G401.6 (cell line): ENCODE measurements around the gene FERD3L.

Experiments
- FAIRE-seq: peaks from 2 replicates; lab custom pipeline; 2012; peaks lifted over from hg19 to GRCh38; lab: Jason Lieb, UNC

FERD3L gene

DNA sequence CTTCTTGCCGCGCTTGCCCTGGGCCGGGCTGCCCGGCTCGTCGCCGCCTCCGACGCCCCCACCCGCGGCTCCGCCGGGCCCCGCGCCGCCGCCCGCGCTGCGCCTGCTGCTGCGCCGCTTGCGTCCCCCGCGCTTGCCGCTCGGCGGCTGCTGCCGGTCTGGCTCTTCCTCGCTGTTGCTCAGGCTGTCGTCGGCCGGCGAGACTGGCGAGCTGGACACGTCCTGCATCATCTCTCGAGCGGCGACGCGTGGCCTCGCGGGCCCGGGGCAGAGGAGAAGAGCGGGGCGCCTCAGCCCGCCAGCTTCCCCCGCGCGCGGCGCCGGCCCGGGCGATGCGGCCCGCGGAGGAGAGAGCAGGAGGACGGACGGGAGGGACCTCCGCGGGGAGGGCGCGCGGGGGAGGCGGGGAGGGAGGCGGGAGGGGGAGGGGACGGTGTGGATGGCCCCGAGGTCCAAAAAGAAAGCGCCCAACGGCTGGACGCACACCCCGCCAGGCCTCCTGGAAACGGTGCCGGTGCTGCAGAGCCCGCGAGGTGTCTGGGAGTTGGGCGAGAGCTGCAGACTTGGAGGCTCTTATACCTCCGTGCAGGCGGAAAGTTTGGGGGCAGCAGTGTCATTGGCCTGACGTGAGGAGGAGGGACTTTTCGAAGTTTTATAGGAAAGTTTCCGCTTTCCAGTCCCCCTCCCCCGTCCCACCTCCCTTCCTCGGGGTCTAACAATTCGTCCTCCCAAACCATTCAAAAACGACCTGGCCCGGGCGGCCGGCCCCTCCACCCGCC lies 27.9 kb downstream of the FERD3L start, which contains the start of gene TWIST1:
Gene TWIST1, minus strand, starts transcription at position 546 of the 779 bp plus-strand sequence. Its CDS starts 315 bp downstream, at position 231.
- FAIRE-seq = no peak

DNA sequence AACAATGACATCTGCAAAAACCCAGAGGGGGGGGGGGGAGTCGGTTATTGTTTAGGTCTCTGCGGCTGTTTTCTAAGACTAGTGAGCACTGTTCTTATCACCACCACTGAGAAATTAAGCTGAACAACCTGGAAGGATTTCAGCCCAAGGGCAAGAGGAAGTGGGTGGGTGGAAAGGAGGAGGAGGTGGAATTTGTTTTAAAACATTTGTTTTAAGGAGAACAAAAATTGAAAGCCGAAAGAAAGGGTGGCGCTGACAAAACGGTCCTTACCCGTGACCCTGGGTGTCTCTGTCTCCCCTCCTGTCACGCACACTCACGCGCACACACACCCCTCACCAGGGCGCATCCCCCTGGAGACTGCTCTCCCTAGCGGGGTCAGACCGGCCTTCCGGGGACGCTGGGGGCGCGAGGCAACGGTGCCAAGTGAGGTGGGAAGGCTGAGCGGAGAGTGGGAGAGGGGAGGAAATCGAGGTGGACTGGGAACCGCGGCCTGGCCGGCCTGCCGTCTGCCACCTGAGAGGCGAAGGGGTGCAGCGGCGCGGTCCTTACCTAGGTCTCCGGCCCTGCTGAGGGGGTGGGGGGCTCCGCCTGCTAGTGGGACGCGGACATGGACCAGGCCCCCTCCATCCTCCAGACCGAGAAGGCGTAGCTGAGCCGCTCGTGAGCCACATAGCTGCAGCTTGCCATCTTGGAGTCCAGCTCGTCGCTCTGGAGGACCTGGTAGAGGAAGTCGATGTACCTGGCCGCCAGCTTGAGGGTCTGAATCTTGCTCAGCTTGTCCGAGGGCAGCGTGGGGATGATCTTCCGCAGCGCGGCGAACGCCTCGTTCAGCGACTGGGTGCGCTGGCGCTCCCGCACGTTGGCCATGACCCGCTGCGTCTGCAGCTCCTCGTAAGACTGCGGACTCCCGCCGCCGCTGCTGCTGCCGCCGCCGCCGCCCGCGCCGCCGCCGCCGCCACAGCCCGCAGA lies 28.8 kb downstream of the FERD3L start:
- FAIRE-seq = no peak

- FAIRE-seq = no peak
Measured at GRCh38 chr7:19114551-19114855, 30.7 kb downstream of the FERD3L start.

DNA sequence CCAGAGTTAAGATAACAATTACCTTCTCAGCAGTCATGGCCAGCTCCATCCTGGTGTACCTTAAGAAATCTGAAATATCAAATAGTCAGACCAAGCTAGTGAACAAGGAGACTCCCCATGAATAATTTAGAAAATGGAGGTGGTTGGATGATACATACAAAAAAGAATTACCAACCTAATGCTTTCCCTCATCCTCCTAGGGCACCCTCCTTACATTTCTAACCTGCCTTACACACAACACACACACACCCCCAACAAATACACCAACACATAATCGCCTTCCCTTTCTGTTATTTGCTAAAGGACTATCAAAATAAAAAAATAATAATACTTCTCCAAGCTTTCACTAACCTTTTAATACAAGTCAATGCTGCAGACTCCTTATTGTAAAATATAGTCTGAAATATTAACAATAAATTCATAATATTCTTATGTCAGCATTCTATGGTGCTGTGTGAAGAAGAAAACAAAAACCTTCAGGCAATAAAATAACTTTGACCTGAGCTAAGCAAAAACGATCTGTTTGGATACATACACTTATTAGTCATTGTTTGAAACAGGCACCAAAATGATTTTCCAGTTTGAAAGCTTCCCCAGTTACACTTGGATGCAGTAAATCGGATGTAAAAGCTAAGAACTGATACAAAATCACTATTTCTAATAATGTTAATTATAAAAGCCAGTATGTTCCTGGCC lies 31.2 kb downstream of the FERD3L start:
- no peak for FAIRE-seq

DNA sequence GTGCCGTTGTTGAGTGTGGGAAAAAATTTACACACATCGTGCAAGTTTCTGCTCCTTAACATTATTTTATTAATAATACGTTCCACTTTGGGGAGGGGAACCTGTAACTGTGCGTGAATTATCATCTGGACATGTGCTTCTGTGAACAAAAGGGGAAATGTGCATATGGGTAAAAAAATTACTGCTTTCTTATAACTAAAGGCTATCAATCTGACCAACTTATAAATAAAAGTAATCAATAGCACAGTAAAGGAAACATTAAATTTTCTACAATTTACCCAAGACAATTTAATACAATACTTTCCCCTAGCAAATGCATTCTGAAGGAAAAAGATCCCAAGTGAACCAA lies 32.2 kb downstream of the FERD3L start:
- no peak for FAIRE-seq

- FAIRE-seq = no peak
Measured at GRCh38 chr7:19112274-19113001, 32.8 kb downstream of the FERD3L start.

DNA sequence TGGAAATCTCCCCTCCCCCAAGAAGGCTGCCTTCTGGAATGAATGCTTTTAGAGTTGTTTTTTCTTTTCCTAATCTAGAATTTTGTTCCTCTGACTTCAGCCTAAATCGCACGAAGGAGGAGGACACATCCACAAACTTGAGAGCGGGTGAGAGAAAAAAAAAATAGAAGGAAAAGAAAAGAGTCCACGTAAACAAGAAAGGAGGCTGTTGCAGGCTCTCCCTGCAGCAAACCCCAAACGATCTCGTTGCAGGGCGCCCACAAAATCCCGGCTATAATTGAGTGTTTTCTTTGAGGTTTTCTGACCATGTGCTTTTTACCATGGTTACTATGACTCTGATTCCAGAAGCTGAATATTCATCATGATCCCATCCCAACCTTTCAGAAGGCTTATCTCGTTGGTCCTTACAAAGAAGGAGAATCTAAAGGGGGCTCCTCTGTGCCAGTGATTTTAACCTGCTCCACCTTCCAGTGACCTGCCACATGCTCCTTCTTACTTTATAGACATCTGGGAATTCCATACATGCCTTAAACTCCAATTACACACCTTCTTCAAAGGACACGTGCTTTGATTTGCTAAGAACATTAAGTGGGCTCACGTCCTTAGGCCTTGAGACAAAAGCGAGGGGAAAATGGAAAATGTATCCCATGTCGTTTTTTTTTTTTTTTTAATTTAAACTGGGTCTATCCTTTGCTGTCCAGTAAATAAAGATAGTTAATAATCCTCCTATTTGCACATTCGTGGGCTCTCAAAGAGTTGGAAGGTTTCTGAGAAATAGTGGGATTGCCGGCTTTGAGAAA lies 33.5 kb downstream of the FERD3L start:
- no peak for FAIRE-seq

DNA sequence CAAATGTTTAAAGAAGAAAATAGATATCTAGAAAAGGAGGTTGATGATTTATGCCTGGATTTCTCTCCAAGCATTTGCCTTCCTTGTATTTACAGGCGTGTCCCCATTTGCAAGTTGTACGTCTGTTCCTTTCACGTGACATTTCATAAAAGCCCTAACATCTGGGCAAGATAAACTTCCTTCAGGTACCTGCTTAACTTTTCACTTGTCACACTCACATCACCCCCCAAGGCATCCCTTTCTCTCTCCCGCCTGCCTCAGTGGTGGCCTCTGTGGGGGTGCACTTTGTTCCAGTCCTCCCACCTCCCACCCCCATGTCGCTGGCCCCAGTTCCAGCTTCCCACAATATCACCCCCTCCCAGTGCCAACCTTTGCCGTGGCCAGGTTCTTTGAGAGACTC lies 34.4 kb downstream of the FERD3L start:
- no peak for FAIRE-seq

GRCh38 chr7:19110026-19110730 lies 35.0 kb downstream of the FERD3L start:
- no peak for FAIRE-seq

GRCh38 chr7:19109000-19109946 lies 35.9 kb downstream of the FERD3L start:
- no peak for FAIRE-seq

DNA sequence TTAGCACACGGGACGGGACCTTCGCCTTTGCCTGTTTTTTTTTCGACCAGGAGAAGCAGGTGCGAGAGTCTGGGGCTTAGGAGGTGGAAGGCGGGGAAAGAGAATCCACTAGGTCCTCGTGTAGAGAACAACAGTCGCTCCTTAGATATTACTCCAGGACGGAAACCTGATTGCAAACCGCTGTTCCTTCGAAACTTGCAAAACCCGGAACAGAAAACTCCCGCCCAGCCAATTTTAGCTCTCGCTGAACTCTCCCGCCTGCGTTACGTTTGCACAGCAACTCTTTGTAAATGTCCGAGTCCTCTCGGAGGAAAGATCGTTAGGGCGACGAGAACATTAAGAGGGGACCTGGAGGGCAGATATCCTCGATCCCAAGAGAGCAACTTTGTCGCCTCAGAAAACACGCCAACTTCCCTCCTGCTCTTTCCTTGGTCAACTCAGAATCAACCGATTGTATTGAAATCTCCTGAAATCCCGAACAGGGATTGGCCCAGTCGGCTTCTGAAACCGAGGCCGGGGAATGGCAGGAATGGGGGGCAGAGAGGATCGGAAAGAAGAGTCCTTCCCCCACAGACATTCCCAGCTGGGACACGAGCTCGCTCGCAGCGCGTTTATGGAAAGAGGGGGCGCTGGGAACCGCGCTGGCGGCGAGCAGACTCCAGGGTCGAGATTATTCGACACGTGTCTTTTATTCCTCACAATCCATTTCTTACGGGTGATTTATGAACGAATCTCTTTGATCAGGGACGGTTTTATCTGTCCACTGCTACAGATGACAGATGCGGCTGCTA lies 37.7 kb downstream of the FERD3L start:
- no peak for FAIRE-seq

- FAIRE-seq = no peak
Measured at GRCh38 chr7:19107081-19107355, 38.2 kb downstream of the FERD3L start.

GRCh38 chr7:19106241-19107080 lies 38.8 kb downstream of the FERD3L start:
- FAIRE-seq = no peak

DNA sequence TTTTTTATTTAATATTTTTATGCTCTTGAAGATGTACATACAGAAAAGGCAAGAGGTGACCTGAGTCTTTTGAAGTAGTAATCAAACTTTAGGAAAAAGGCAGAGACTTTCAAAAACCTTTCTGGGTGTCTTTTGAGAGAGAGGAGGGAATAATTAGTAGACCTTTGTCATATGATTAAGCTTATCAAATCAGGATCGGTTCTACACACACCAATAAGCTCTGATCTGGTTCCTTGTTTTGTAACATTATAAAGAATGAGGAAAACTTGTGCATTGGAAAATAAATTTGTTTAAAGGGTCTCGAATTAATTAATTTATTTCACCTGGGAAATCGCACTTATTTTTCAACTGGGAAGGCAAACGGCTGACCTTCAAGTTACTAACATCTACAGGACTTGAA lies 39.7 kb downstream of the FERD3L start:
- no peak for FAIRE-seq

GRCh38 chr7:19104811-19105210 lies 40.4 kb downstream of the FERD3L start:
- FAIRE-seq = no peak

- FAIRE-seq = no peak
Measured at GRCh38 chr7:19102884-19103283, 42.3 kb downstream of the FERD3L start.

DNA sequence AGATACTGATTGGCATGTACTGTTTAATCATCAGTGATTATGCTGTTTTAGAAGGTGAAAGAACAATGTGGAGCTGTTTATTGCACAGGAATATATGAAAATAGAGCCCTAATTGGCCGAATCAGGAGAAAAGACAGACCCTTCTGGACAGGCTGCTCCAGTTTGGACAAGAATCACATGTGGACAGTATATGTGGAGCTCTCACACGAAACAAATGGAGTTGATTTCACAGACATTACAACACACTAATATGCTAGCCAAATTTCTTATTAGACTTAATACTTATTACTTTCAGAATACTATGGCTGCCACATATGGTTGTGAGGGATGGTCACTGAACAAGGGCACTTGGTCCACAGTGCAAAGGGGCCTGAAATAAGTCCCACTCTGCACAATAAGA lies 43.3 kb downstream of the FERD3L start:
- no peak for FAIRE-seq

GRCh38 chr7:19101472-19101871 lies 43.7 kb downstream of the FERD3L start:
- no peak for FAIRE-seq
